ENCODE measurements around the gene TPD52L2. TPM values are rescaled to one million over a fixed set of nuclear protein-coding genes. Genes with fewer than 3 reads are reported as not detected.

The TPD52L2 gene
- total RNA-seq, 2 experiments from 2014 or later = 37.9 to 39.5 TPM

- peaks cover 21% of the 10 kb centered on the region for H3K36me3 Mint-ChIP-seq
- DNase-seq = no peak
- POLR2A ChIA-PET = no interaction called here
These were observed 70.4 kb downstream of the TPD52L2 start for GRCh38 chr20:63935447-63935846.

GRCh38 chr20:63937596-63937995, 72.5 kb downstream of the TPD52L2 start:
- Mint-ChIP-seq H3K27ac (no peak overlapping the region), H3K27me3 (no peaks in the 10 kb centered on the region), H3K36me3 (peaks cover 10% of the 10 kb centered on the region), H3K4me3 (no peak overlapping the region), H3K4me1 (peaks cover 11% of the 10 kb centered on the region), H3K9me3 (no peaks in the 10 kb centered on the region)
- POLR2A ChIA-PET = no interaction called here
- no peak for ATAC-seq (ENCODE audit: low read depth)
- DNase-seq = no peak

More at GRCh38 chr20:63935447-63935846, 70.4 kb downstream of the TPD52L2 start:
- no peak for ATAC-seq (ENCODE audit: low read depth)
- H3K4me1 Mint-ChIP-seq = peaks cover 2% of the 10 kb centered on the region
- no peak overlapping the region for H3K4me3 Mint-ChIP-seq
- no peak overlapping the region for H3K27ac Mint-ChIP-seq
- no peaks in the 10 kb centered on the region for H3K27me3 Mint-ChIP-seq
- H3K9me3 Mint-ChIP-seq = no peaks in the 10 kb centered on the region

GRCh38 chr20:63939061-63939935, 74.2 kb downstream of the TPD52L2 start:
- Mint-ChIP-seq H3K4me1 (peaks cover 11% of the 10 kb centered on the region), H3K36me3 (peaks cover 10% of the 10 kb centered on the region)

GRCh38 chr20:63940071-63940471, 75.0 kb downstream of the TPD52L2 start:
- POLR2A ChIA-PET = no interaction called here
- ATAC-seq (ENCODE audit: low read depth) = no peak
- no peaks in the 10 kb centered on the region for H3K9me3 Mint-ChIP-seq
- peaks cover 8% of the 10 kb centered on the region for H3K36me3 Mint-ChIP-seq
- DNase-seq = no peak
- H3K27ac Mint-ChIP-seq = no peak overlapping the region
- H3K4me1 Mint-ChIP-seq = peaks cover 11% of the 10 kb centered on the region
- no peaks in the 10 kb centered on the region for H3K27me3 Mint-ChIP-seq
- H3K4me3 Mint-ChIP-seq = no peak overlapping the region

More at GRCh38 chr20:63939061-63939935, 74.2 kb downstream of the TPD52L2 start:
- Mint-ChIP-seq H3K27ac (no peak overlapping the region), H3K4me3 (no peak overlapping the region), H3K9me3 (no peaks in the 10 kb centered on the region), H3K27me3 (no peaks in the 10 kb centered on the region)
- POLR2A ChIA-PET = no interaction called here
- DNase-seq = no peak
- no peak for ATAC-seq (ENCODE audit: low read depth)

GRCh38 chr20:63940472-63941266, 75.6 kb downstream of the TPD52L2 start:
- Mint-ChIP-seq H3K4me3 (no peak overlapping the region), H3K27ac (peak overlapping the region; percentile 80), H3K4me1 (peaks cover 11% of the 10 kb centered on the region), H3K36me3 (peaks cover 8% of the 10 kb centered on the region), H3K9me3 (no peaks in the 10 kb centered on the region), H3K27me3 (no peaks in the 10 kb centered on the region)
- DNase-seq = no peak
- no peak for ATAC-seq (ENCODE audit: low read depth)
- POLR2A ChIA-PET = interaction anchor here (1.2 to 1.5 kb wide), 3 partner anchors 16 to 420 kb away, joined by 3 to 8 read pairs (median 4); partner anchors contain the start of genes PPDPF and UCKL1

Small RNA genes within 50 kb of the gene (microRNA-seq; reads per million reads assigned to microRNA genes)
- gene MIR1914 = not detected
- gene MIR941-1 = not detected
- gene MIR941-2 = not detected
- gene MIR941-3 = not detected
- not detected for gene MIR941-4
- gene MIR941-5 = not detected

Other genes with a start within 250 kb of the TPD52L2 start
- 10 to 100 TPM; 20.5 to 21.6 TPM for gene GMEB2, start 238.2 kb upstream of the TPD52L2 start, total RNA-seq
- 10 to 100 TPM; 42.1 to 45.6 TPM for gene STMN3, start 211.8 kb upstream of the TPD52L2 start, total RNA-seq
- 10 to 100 TPM; 41.3 to 41.5 TPM for gene RTEL1, start 207.0 kb upstream of the TPD52L2 start, total RNA-seq
- not detected for gene TNFRSF6B, start 168.6 kb upstream of the TPD52L2 start, total RNA-seq
- 10 to 100 TPM; 68.8 to 73.1 TPM for gene ARFRP1, start 157.3 kb upstream of the TPD52L2 start, total RNA-seq
- gene ZGPAT, start 157.2 kb upstream of the TPD52L2 start, total RNA-seq = 10 to 100 TPM; 43.0 to 44.5 TPM
- 100 to 1,000 TPM; 144 to 159 TPM for gene LIME1, start 128.6 kb upstream of the TPD52L2 start, total RNA-seq
- gene SLC2A4RG, start 125.5 kb upstream of the TPD52L2 start, total RNA-seq = 100 to 1,000 TPM; 128 to 134 TPM
- gene ZBTB46, start 34.0 kb upstream of the TPD52L2 start, total RNA-seq = under 1 TPM; 0.11 to 0.25 TPM
- gene ABHD16B, start 3.8 kb upstream of the TPD52L2 start, total RNA-seq = not detected
- 10 to 100 TPM; 48.3 to 49.2 TPM for gene DNAJC5, start 29.9 kb downstream of the TPD52L2 start, total RNA-seq
- 10 to 100 TPM; 45.0 to 48.4 TPM for gene UCKL1, start 91.1 kb downstream of the TPD52L2 start, total RNA-seq
- 10 to 100 TPM; 15.4 TPM for gene ZNF512B, start 104.7 kb downstream of the TPD52L2 start, total RNA-seq
- gene SAMD10, start 114.4 kb downstream of the TPD52L2 start, total RNA-seq = 10 to 100 TPM; 16.2 to 18.8 TPM
- gene PRPF6, start 115.9 kb downstream of the TPD52L2 start, total RNA-seq = 10 to 100 TPM; 76.7 to 78.4 TPM
- gene C20orf204, start 170.9 kb downstream of the TPD52L2 start, total RNA-seq = 1 to 10 TPM; 9.7 to 9.8 TPM
- under 1 TPM; 0.30 to 0.51 TPM for gene SOX18, start 184.4 kb downstream of the TPD52L2 start, total RNA-seq
- gene TCEA2, start 197.9 kb downstream of the TPD52L2 start, total RNA-seq = 10 to 100 TPM; 65.3 to 74.9 TPM
- 100 to 1,000 TPM in 1 of 2 experiments, 10 to 100 TPM in 1; 95.1 to 106 TPM for gene RGS19, start 214.2 kb downstream of the TPD52L2 start, total RNA-seq
- 1 to 10 TPM; 1.8 to 2.6 TPM for gene OPRL1, start 214.8 kb downstream of the TPD52L2 start, total RNA-seq
- 1 to 10 TPM in 1 of 2 experiments, under 1 TPM in 1; 0.57 to 1.1 TPM for gene LKAAEAR1, start 219.1 kb downstream of the TPD52L2 start, total RNA-seq
- gene NPBWR2, start 242.3 kb downstream of the TPD52L2 start, total RNA-seq = not detected